ENCODE measurements around the gene PUSL1. TPM values are rescaled to one million over a fixed set of nuclear protein-coding genes. Genes with fewer than 3 reads are reported as not detected.

PUSL1 gene
- total RNA-seq, 1 donor: 29.3 TPM

GRCh38 chr1:1332774-1333480 is 24.5 kb downstream of the PUSL1 start:
- peaks cover 23% of the 10 kb centered on the region for H4K20me1 ChIP-seq (ENCODE audit: insufficient read depth, low read length)
- H3K4me1 ChIP-seq (ENCODE audit: insufficient read depth, low read length): no peaks in the 10 kb centered on the region
- no peaks in the 10 kb centered on the region for H3K27me3 ChIP-seq (ENCODE audit: insufficient read depth, low read length)
- H2AFZ ChIP-seq (ENCODE audit: low read length): no peak overlapping the region
- no peak overlapping the region for H3K4me2 ChIP-seq (ENCODE audit: insufficient read depth, low read length)
- no peak for TF ChIP-seq CTCF (IDR thresholded peaks at IDR 0.05; ENCODE audit: extremely low read depth, low read depth, low read length)
- H3K27ac ChIP-seq (ENCODE audit: low read depth, low read length): no peak overlapping the region
- H3K9me3 ChIP-seq (ENCODE audit: low read depth, low read length): no peaks in the 10 kb centered on the region
- no peak overlapping the region for H3K4me3 ChIP-seq (ENCODE audit: insufficient read depth, low read length)
- no peak for DNase-seq (ENCODE audit: insufficient read length, low spot score, missing footprints)
- H3K36me3 ChIP-seq (ENCODE audit: insufficient read depth, low read length): peaks cover 5% of the 10 kb centered on the region
- no peaks in the 10 kb centered on the region for H3K79me2 ChIP-seq (ENCODE audit: insufficient read depth, low read length)

GRCh38 chr1:1333551-1334241 is 25.3 kb downstream of the PUSL1 start:
- H4K20me1 ChIP-seq (ENCODE audit: insufficient read depth, low read length): peaks cover 28% of the 10 kb centered on the region
- no peak overlapping the region for H3K27ac ChIP-seq (ENCODE audit: low read depth, low read length)
- H3K27me3 ChIP-seq (ENCODE audit: insufficient read depth, low read length): no peaks in the 10 kb centered on the region
- no peak for DNase-seq (ENCODE audit: insufficient read length, low spot score, missing footprints)
- no peaks in the 10 kb centered on the region for H3K79me2 ChIP-seq (ENCODE audit: insufficient read depth, low read length)
- H2AFZ ChIP-seq (ENCODE audit: low read length): no peak overlapping the region
- H3K9me3 ChIP-seq (ENCODE audit: low read depth, low read length): no peaks in the 10 kb centered on the region
- TF ChIP-seq CTCF (IDR thresholded peaks at IDR 0.05; ENCODE audit: extremely low read depth, low read depth, low read length): no peak
- H3K4me3 ChIP-seq (ENCODE audit: insufficient read depth, low read length): no peak overlapping the region
- H3K4me2 ChIP-seq (ENCODE audit: insufficient read depth, low read length): no peak overlapping the region
- H3K36me3 ChIP-seq (ENCODE audit: insufficient read depth, low read length): peaks cover 10% of the 10 kb centered on the region
- no peaks in the 10 kb centered on the region for H3K4me1 ChIP-seq (ENCODE audit: insufficient read depth, low read length)

- H3K9me3 ChIP-seq (ENCODE audit: low read depth, low read length): no peaks in the 10 kb centered on the region
- H3K4me1 ChIP-seq (ENCODE audit: insufficient read depth, low read length): no peaks in the 10 kb centered on the region
- H2AFZ ChIP-seq (ENCODE audit: low read length): no peak overlapping the region
- H3K4me3 ChIP-seq (ENCODE audit: insufficient read depth, low read length): no peak overlapping the region
- no peak overlapping the region for H3K4me2 ChIP-seq (ENCODE audit: insufficient read depth, low read length)
- H3K36me3 ChIP-seq (ENCODE audit: insufficient read depth, low read length): peaks cover 11% of the 10 kb centered on the region
- H3K79me2 ChIP-seq (ENCODE audit: insufficient read depth, low read length): no peaks in the 10 kb centered on the region
- peaks cover 20% of the 10 kb centered on the region for H4K20me1 ChIP-seq (ENCODE audit: insufficient read depth, low read length)
- DNase-seq (ENCODE audit: insufficient read length, low spot score, missing footprints): no peak
- H3K27ac ChIP-seq (ENCODE audit: low read depth, low read length): no peak overlapping the region
- no peaks in the 10 kb centered on the region for H3K27me3 ChIP-seq (ENCODE audit: insufficient read depth, low read length)
- no peak for TF ChIP-seq CTCF (IDR thresholded peaks at IDR 0.05; ENCODE audit: extremely low read depth, low read depth, low read length)
These were observed 26.4 kb downstream of the PUSL1 start for GRCh38 chr1:1334835-1335234.

GRCh38 chr1:1335283-1335682 is 26.9 kb downstream of the PUSL1 start:
- DNase-seq (ENCODE audit: insufficient read length, low spot score, missing footprints): no peak
- no peak for TF ChIP-seq CTCF (IDR thresholded peaks at IDR 0.05; ENCODE audit: extremely low read depth, low read depth, low read length)
- no peak overlapping the region for H3K4me3 ChIP-seq (ENCODE audit: insufficient read depth, low read length)
- no peaks in the 10 kb centered on the region for H3K9me3 ChIP-seq (ENCODE audit: low read depth, low read length)
- H2AFZ ChIP-seq (ENCODE audit: low read length): no peak overlapping the region
- H3K36me3 ChIP-seq (ENCODE audit: insufficient read depth, low read length): peaks cover 15% of the 10 kb centered on the region
- H4K20me1 ChIP-seq (ENCODE audit: insufficient read depth, low read length): peaks cover 18% of the 10 kb centered on the region
- H3K4me2 ChIP-seq (ENCODE audit: insufficient read depth, low read length): no peak overlapping the region
- H3K79me2 ChIP-seq (ENCODE audit: insufficient read depth, low read length): peaks cover under 1% of the 10 kb centered on the region
- H3K4me1 ChIP-seq (ENCODE audit: insufficient read depth, low read length): no peaks in the 10 kb centered on the region
- H3K27ac ChIP-seq (ENCODE audit: low read depth, low read length): no peak overlapping the region
- no peaks in the 10 kb centered on the region for H3K27me3 ChIP-seq (ENCODE audit: insufficient read depth, low read length)
